H1 (cell line): Measurements from ENCODE around the gene NXPH4. TPM values are rescaled to one million over a fixed set of nuclear protein-coding genes. Genes with fewer than 3 reads are reported as not detected.

Experiments
- BRCA1 ChIP-seq: IDR thresholded peaks from 2 replicates; pipeline ENCODE4 v1.6.1; 2012; ENCODE audit warnings: low read depth, low read length, improper control_type of control experiment
- KDM1A ChIP-seq: fragments of 200-600, 300-600 bp; sonication (generic); IDR thresholded peaks from 2 replicates; pipeline ENCODE4 v1.7.1; 2016; ENCODE audit warnings: mild to moderate bottlenecking, low read length, borderline replicate concordance
- NANOG ChIP-seq: IDR thresholded peaks from 2 replicates; pipeline ENCODE4 v1.6.1; 2011; ENCODE audit warnings: low read length, low read depth, mild to moderate bottlenecking, inconsistent platforms; ENCODE audit not compliant: insufficient read depth, poor library complexity, severe bottlenecking
- polyA plus RNA-seq, 7 experiments: library from polyadenylated mRNA; depleted of rRNA in 3 of 7; stranded (reverse) in 5 of 7; unstranded in 2 of 7; fragments of >200 nt in 5 of 7; fragments of 200-250 nt in 2 of 7; gene quantifications; 1 replicate in 5 of 7; 2 replicates in 1 of 7; 4 replicates in 1 of 7; pipeline versions ENCODE4 v1.2.1 to v1.2.3, GENCODE V29; 2011 to 2013; ENCODE audit warnings: missing spikeins in 2 of 7, mixed read lengths in 2 of 7
- total RNA-seq: library from RNA; stranded (reverse); fragmentation: NEBNext Ultra II Directional; extraction: Animal tissue kit (Norgen Biotek cat#: 25700); gene quantifications from 2 replicates; pipeline ENCODE4 v1.2.1, GENCODE V29; 2021

Gene NXPH4
- total and polyA plus RNA-seq, 2 of the 8 experiments (the other 6 are each of a cell fraction or from before 2014, with no cell fraction given), result 0.92 to 1.7 TPM

DNA sequence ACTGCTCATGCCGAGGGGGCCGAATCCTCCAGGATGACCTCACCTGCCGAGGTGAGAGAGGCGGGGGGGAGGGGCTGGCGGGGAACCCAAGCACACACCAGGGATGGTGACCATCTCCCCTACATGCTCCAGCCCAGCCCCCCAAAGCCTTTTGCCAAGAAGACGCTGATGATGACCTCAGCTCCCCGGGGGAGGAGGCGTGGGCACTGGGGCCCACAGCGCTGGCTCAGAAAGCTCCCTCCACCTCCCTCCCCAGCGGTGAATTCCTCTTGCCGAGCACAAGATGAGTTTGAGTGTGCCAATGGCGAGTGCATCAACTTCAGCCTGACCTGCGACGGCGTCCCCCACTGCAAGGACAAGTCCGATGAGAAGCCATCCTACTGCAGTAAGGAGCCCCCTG, 23.7 kb upstream of the NXPH4 start (continued):
- TF ChIP-seq NANOG, result no peak
- TF ChIP-seq KDM1A, result no peak
- TF ChIP-seq BRCA1, result no peak
- TF ChIP-seq, all 59 proteins: peak for 0
